SK-N-SH (cell line): Measurements from ENCODE around the gene CEP41. TPM values are rescaled to one million over a fixed set of nuclear protein-coding genes. Genes with fewer than 3 reads are reported as not detected.
A peak's percentile ranks its signal among the peaks of the same experiment; 100 is the strongest.

ENCODE experiments used
- CTCF ChIA-PET: fragments of 300-600, 350-600 bp; formaldehyde crosslinking; extraction: SDS; loops from one replicate; lab custom pipeline; 2021; lab: Yijun Ruan, JAX
- POLR2A ChIA-PET: fragments of 350-600 bp; sonication (Branson Sonifier 250); formaldehyde crosslinking; extraction: SDS; loops from one replicate; lab custom pipeline; 2020; ENCODE audit warnings: antibody characterized with exemption, inconsistent platforms; lab: Yijun Ruan, JAX
- DNase-seq: peaks from one replicate; pipeline ENCODE4 v3.0.0; 2012
- H2AFZ ChIP-seq: fragments of 200-600 bp; sonication (generic); 2 replicates; pipeline ENCODE4 v1.8.1; 2016; ENCODE audit warnings: antibody characterized with exemption, mild to moderate bottlenecking, low read depth
- H3F3A ChIP-seq: fragments of 200-600 bp; sonication (generic); replicated peaks from 2 replicates; pipeline ENCODE3; 2016; ENCODE audit warnings: antibody characterized with exemption, mild to moderate bottlenecking; ENCODE audit not compliant: insufficient read depth
- H3K27ac ChIP-seq, 2 experiments: fragments of 200-500 bp in 1 of 2; fragments of 200-600 bp in 1 of 2; sonication (Bioruptor generic) in 1 of 2; sonication (generic), shearing (Covaris generic) in 1 of 2; 2 replicates each; pipeline versions ENCODE4 v1.5.1 to v1.6.1; 2014 to 2016; ENCODE audit warnings: low read depth in 2 of 2, inconsistent platforms in 1 of 2, low read length in 1 of 2, mild to moderate bottlenecking in 1 of 2, mixed read lengths in 1 of 2
- H3K27me3 ChIP-seq: fragments of 200-600 bp; sonication (generic), shearing (Covaris generic); 2 replicates; pipeline ENCODE4 v1.6.1; 2016; ENCODE audit warnings: mixed run types; ENCODE audit not compliant: insufficient read depth
- H3K36me3 ChIP-seq, 2 experiments: fragments of 200-500 bp in 1 of 2; fragments of 200-600 bp in 1 of 2; sonication (Bioruptor generic) in 1 of 2; sonication (generic) in 1 of 2; replicated peaks in 1 of 2; 2 replicates each; pipeline versions ENCODE3 to v1.5.1; 2014 to 2016; ENCODE audit warnings: low read length in 1 of 2, mild to moderate bottlenecking in 1 of 2; ENCODE audit not compliant: insufficient read depth in 2 of 2, control insufficient read depth in 1 of 2
- H3K4me1 ChIP-seq, 2 experiments: fragments of 200-500 bp in 1 of 2; fragments of 200-600 bp in 1 of 2; sonication (Bioruptor generic) in 1 of 2; sonication (generic), shearing (Covaris generic) in 1 of 2; 2 replicates each; pipeline versions ENCODE4 v1.5.1 to v1.6.1; 2014 to 2016; ENCODE audit warnings: low read depth in 1 of 2, low read length in 1 of 2, mixed run types in 1 of 2; ENCODE audit not compliant: insufficient read depth in 2 of 2, control insufficient read depth in 1 of 2
- H3K4me2 ChIP-seq: fragments of 200-600 bp; sonication (generic), shearing (Covaris generic); 2 replicates; pipeline ENCODE4 v1.6.1; 2017; ENCODE audit warnings: mixed run types
- H3K4me3 ChIP-seq, 2 experiments: fragments of 200-500 bp in 1 of 2; fragments of 200-600 bp in 1 of 2; sonication (Bioruptor generic) in 1 of 2; sonication (generic), shearing (Covaris generic) in 1 of 2; 2 replicates each; pipeline versions ENCODE4 v1.5.1 to v1.8.1; 2014 to 2016; ENCODE audit warnings: low read depth in 2 of 2, inconsistent platforms in 1 of 2, low read length in 1 of 2, mild to moderate bottlenecking in 1 of 2, mixed read lengths in 1 of 2, moderate library complexity in 1 of 2
- H3K79me2 ChIP-seq: fragments of 200-600 bp; sonication (generic); 2 replicates; pipeline ENCODE4 v1.8.1; 2017; ENCODE audit warnings: mild to moderate bottlenecking; ENCODE audit not compliant: insufficient read depth
- H3K9ac ChIP-seq: fragments of 200-600 bp; sonication (generic); 2 replicates; pipeline ENCODE4 v1.6.1; 2017; ENCODE audit warnings: mixed run types
- H3K9me2 ChIP-seq: fragments of 200-600 bp; sonication (generic); 2 replicates; pipeline ENCODE4 v1.6.1; 2017; ENCODE audit warnings: mixed run types
- H3K9me3 ChIP-seq: fragments of 200-600 bp; sonication (generic); 2 replicates; pipeline ENCODE4 v1.6.1; 2017; ENCODE audit warnings: mixed run types, mild to moderate bottlenecking, moderate library complexity
- H4K20me1 ChIP-seq: fragments of 200-600 bp; sonication (generic); 2 replicates; pipeline ENCODE4 v1.6.1; 2017; ENCODE audit warnings: mild to moderate bottlenecking, mixed run types; ENCODE audit not compliant: insufficient read depth
- CHD2 ChIP-seq: fragments of 150-350 bp; IDR thresholded peaks from 2 replicates; pipeline ENCODE4 v1.6.1; 2018; ENCODE audit warnings: low read length; ENCODE audit not compliant: partially characterized antibody
- EP300 ChIP-seq, 2 experiments: IDR thresholded peaks; 2 replicates each; pipeline versions ENCODE4 v1.4.0 to v1.6.1; 2012; ENCODE audit warnings: borderline replicate concordance in 1 of 2, low read depth in 1 of 2, low read length in 1 of 2
- FOSL2 ChIP-seq: IDR thresholded peaks from 2 replicates; pipeline ENCODE4 v1.4.0; 2012; ENCODE audit warnings: low read depth, mild to moderate bottlenecking, moderate library complexity, borderline replicate concordance
- FOXJ3 ChIP-seq: sonication (generic); formaldehyde crosslinking; IDR thresholded peaks from 2 replicates; pipeline ENCODE4 v1.5.1; 2020; ENCODE audit warnings: mild to moderate bottlenecking, missing genetic modification reagents
- MEF2A ChIP-seq: IDR thresholded peaks from 2 replicates; pipeline ENCODE4 v1.4.0; 2012; ENCODE audit warnings: low read depth, borderline replicate concordance
- POLR2AphosphoS5 ChIP-seq: IDR thresholded peaks from 2 replicates; pipeline ENCODE4 v1.6.1; 2012; ENCODE audit warnings: low read depth, low read length
- SMC3 ChIP-seq: IDR thresholded peaks from 2 replicates; pipeline ENCODE4 v1.6.1; 2012; ENCODE audit warnings: low read depth, low read length, improper control_type of control experiment
- TCF12 ChIP-seq: IDR thresholded peaks from 2 replicates; pipeline ENCODE4 v1.4.0; 2012
- WGBS: methylation state at CpG from one replicate; pipeline ENCODE4 v1.1.6; 2017; ENCODE audit warnings: low lambda C conversion rate; 5-methylcytosine and 5-hydroxymethylcytosine counted together
- polyA plus RNA-seq, 3 experiments: library from polyadenylated mRNA; depleted of rRNA; stranded (reverse); fragments of >200 nt; gene quantifications; 2 replicates each; pipeline ENCODE4 v1.2.3, GENCODE V29; 2012
- TF ChIP-seq, protein P1 (sequence below): IDR thresholded peaks from 2 replicates; pipeline ENCODE4; 2012
- TF ChIP-seq, protein P2 (sequence below): IDR thresholded peaks from 2 replicates; pipeline ENCODE4 v1.4.0; 2012; ENCODE audit warnings: low read depth, borderline replicate concordance
- TF ChIP-seq, protein P3 (sequence below): IDR thresholded peaks from 2 replicates; pipeline ENCODE4 v1.4.0; 2012; ENCODE audit warnings: low read depth, borderline replicate concordance
- TF ChIP-seq, protein P4 (sequence below): fragments of 150-350 bp; IDR thresholded peaks from 2 replicates; pipeline ENCODE4 v1.6.1; 2016; ENCODE audit warnings: mild to moderate bottlenecking, low read depth, low read length
- TF ChIP-seq, protein P5 (sequence below): IDR thresholded peaks from 2 replicates; pipeline ENCODE4 v1.4.0; 2012; ENCODE audit warnings: low read depth
- TF ChIP-seq, protein P6 (sequence below): fragments of 200-600 bp; sonication (generic); IDR thresholded peaks from 2 replicates; pipeline ENCODE4 v1.6.1; 2017; ENCODE audit warnings: antibody characterized with exemption, mild to moderate bottlenecking, moderate library complexity

CEP41 gene
- polyA plus RNA-seq, 1 of the 3 experiments (the other 2 are of a cell fraction): 20.9 TPM

GRCh38 chr7:130369831-130370550 lies 70.8 kb downstream of the CEP41 start:
- H3K4me3 ChIP-seq: no peak overlapping the region
- H3K9me3 ChIP-seq: no peaks in the 10 kb centered on the region
- 85% methylated on average over 3 of the region's 3 CpGs for WGBS
- peaks cover 10% of the 10 kb centered on the region for H3F3A ChIP-seq
- peaks cover 55 to 70% of the 10 kb centered on the region in 2 experiments for H3K4me1 ChIP-seq
- no peak for DNase-seq
- H3K9ac ChIP-seq: no peak overlapping the region
- H4K20me1 ChIP-seq: no peaks in the 10 kb centered on the region
- no peaks in the 10 kb centered on the region for H3K27me3 ChIP-seq
- CTCF ChIA-PET: interaction anchor here (1.3 kb wide), 1 partner anchor 13 kb away, joined by 3 read pairs; no protein-coding TSS in a partner anchor
- H3K79me2 ChIP-seq: no peaks in the 10 kb centered on the region
- peak overlapping the region; percentile 36 for H3K4me2 ChIP-seq
- POLR2A ChIA-PET: interaction anchor here (0.6 kb wide), 1 partner anchor 300 kb away, joined by 3 read pairs; no protein-coding TSS in a partner anchor
- H2AFZ ChIP-seq: no peak overlapping the region
- H3K27ac ChIP-seq: peak overlapping the region; percentile 56 to 59
- TF ChIP-seq FOSL2 (no peak), MEF2A (no peak), CHD2 (no peak), FOXJ3 (CRISPR knock-in tag) (no peak), SMC3 (no peak), TCF12 (no peak), EP300 (IDR thresholded peaks at IDR 0.05; ENCODE audit: borderline replicate concordance in 1 of 2, low read depth in 1 of 2, low read length in 1 of 2) (no peak), POLR2AphosphoS5 (no peak)
- TF ChIP-seq, protein P1, sequence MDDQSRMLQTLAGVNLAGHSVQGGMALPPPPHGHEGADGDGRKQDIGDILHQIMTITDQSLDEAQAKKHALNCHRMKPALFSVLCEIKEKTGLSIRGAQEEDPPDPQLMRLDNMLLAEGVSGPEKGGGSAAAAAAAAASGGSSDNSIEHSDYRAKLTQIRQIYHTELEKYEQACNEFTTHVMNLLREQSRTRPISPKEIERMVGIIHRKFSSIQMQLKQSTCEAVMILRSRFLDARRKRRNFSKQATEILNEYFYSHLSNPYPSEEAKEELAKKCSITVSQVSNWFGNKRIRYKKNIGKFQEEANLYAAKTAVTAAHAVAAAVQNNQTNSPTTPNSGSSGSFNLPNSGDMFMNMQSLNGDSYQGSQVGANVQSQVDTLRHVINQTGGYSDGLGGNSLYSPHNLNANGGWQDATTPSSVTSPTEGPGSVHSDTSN: no peak
- TF ChIP-seq, protein P2, sequence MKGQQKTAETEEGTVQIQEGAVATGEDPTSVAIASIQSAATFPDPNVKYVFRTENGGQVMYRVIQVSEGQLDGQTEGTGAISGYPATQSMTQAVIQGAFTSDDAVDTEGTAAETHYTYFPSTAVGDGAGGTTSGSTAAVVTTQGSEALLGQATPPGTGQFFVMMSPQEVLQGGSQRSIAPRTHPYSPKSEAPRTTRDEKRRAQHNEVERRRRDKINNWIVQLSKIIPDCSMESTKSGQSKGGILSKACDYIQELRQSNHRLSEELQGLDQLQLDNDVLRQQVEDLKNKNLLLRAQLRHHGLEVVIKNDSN: no peak
- TF ChIP-seq, protein P3, sequence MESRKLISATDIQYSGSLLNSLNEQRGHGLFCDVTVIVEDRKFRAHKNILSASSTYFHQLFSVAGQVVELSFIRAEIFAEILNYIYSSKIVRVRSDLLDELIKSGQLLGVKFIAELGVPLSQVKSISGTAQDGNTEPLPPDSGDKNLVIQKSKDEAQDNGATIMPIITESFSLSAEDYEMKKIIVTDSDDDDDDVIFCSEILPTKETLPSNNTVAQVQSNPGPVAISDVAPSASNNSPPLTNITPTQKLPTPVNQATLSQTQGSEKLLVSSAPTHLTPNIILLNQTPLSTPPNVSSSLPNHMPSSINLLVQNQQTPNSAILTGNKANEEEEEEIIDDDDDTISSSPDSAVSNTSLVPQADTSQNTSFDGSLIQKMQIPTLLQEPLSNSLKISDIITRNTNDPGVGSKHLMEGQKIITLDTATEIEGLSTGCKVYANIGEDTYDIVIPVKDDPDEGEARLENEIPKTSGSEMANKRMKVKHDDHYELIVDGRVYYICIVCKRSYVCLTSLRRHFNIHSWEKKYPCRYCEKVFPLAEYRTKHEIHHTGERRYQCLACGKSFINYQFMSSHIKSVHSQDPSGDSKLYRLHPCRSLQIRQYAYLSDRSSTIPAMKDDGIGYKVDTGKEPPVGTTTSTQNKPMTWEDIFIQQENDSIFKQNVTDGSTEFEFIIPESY: no peak
- TF ChIP-seq, protein P4, sequence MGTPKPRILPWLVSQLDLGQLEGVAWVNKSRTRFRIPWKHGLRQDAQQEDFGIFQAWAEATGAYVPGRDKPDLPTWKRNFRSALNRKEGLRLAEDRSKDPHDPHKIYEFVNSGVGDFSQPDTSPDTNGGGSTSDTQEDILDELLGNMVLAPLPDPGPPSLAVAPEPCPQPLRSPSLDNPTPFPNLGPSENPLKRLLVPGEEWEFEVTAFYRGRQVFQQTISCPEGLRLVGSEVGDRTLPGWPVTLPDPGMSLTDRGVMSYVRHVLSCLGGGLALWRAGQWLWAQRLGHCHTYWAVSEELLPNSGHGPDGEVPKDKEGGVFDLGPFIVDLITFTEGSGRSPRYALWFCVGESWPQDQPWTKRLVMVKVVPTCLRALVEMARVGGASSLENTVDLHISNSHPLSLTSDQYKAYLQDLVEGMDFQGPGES: no peak
- TF ChIP-seq, protein P5, sequence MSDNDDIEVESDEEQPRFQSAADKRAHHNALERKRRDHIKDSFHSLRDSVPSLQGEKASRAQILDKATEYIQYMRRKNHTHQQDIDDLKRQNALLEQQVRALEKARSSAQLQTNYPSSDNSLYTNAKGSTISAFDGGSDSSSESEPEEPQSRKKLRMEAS: no peak
- TF ChIP-seq, protein P6, sequence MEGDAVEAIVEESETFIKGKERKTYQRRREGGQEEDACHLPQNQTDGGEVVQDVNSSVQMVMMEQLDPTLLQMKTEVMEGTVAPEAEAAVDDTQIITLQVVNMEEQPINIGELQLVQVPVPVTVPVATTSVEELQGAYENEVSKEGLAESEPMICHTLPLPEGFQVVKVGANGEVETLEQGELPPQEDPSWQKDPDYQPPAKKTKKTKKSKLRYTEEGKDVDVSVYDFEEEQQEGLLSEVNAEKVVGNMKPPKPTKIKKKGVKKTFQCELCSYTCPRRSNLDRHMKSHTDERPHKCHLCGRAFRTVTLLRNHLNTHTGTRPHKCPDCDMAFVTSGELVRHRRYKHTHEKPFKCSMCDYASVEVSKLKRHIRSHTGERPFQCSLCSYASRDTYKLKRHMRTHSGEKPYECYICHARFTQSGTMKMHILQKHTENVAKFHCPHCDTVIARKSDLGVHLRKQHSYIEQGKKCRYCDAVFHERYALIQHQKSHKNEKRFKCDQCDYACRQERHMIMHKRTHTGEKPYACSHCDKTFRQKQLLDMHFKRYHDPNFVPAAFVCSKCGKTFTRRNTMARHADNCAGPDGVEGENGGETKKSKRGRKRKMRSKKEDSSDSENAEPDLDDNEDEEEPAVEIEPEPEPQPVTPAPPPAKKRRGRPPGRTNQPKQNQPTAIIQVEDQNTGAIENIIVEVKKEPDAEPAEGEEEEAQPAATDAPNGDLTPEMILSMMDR: no peak
- no peaks in the 10 kb centered on the region for H3K9me2 ChIP-seq
- H3K36me3 ChIP-seq: no peaks in the 10 kb centered on the region
